Gastroesophageal sphincter (tissue), 3 donors: Measurements from ENCODE around the gene PRDM1.

Experiments
- CTCF ChIP-seq, 4 experiments: fragments of 200-600 bp in 2 of 4; fragments of 450-650 bp in 2 of 4; sonication (generic) in 1 of 4; IDR thresholded peaks; one replicate each; pipeline ENCODE4 v1.5.1; 2017 to 2019; ENCODE audit warnings: antibody characterized with exemption in 4 of 4, mild to moderate bottlenecking in 2 of 4, moderate library complexity in 2 of 4
- EP300 ChIP-seq: sonication (generic); formaldehyde crosslinking; IDR thresholded peaks from one replicate; pipeline ENCODE4 v1.6.1; 2017; ENCODE audit warnings: antibody characterized with exemption, mild to moderate bottlenecking
- POLR2A ChIP-seq, 2 donors: fragments of 450-650 bp; IDR thresholded peaks; one replicate each; pipeline ENCODE4 v1.6.1; 2017; ENCODE audit warnings: antibody characterized with exemption in 2 of 2, mild to moderate bottlenecking in 2 of 2, moderate library complexity in 1 of 2
- POLR2AphosphoS5 ChIP-seq: sonication (generic); formaldehyde crosslinking; IDR thresholded peaks from one replicate; pipeline ENCODE4 v1.6.1; 2017; ENCODE audit warnings: antibody characterized with exemption

GRCh38 chr6:106066989-106067388 lies 19.1 kb upstream of the PRDM1 start:
- TF ChIP-seq POLR2A (IDR thresholded peaks at IDR 0.05) (no peak), POLR2AphosphoS5 (no peak), CTCF (IDR thresholded peaks at IDR 0.05) (no peak), EP300 (no peak)
